ENCODE results near the gene ZCCHC13. TPM values are rescaled to one million over a fixed set of nuclear protein-coding genes. Genes with fewer than 3 reads are reported as not detected.
A peak's percentile ranks its signal among the peaks of the same experiment; 100 is the strongest.

The ZCCHC13 gene
- total and polyA plus RNA-seq, 9 of the 15 experiments (the other 6 are each of a cell fraction or from before 2014, with no cell fraction given), result not detected

GRCh38 chrX:74291964-74292807 is 11.8 kb upstream of the ZCCHC13 start (continued):
- TF ChIP-seq HINFP (tag; conservative IDR thresholded peaks at IDR 0.05; ENCODE audit: low read depth), result no peak
- no peak for TF ChIP-seq SREBF2 (CRISPR knock-in tag; IDR thresholded peaks at IDR 0.05)
- no peak for TF ChIP-seq NCOA4 (IDR thresholded peaks at IDR 0.05; ENCODE audit: partially characterized antibody)
- TF ChIP-seq ZNF133 (CRISPR knock-in tag; IDR thresholded peaks at IDR 0.05), result no peak
- no peak for TF ChIP-seq SPI1 (IDR thresholded peaks at IDR 0.05; ENCODE audit: borderline replicate concordance, low read depth, low read length)
- TF ChIP-seq PHB (CRISPR knock-in tag; IDR thresholded peaks at IDR 0.05), result no peak
- no peak for TF ChIP-seq BMI1 (IDR thresholded peaks at IDR 0.05; ENCODE audit: low read length)
- no peak for TF ChIP-seq ZFP91 (CRISPR knock-in tag; IDR thresholded peaks at IDR 0.05)
- peak; percentile 10 for TF ChIP-seq RBBP5 (IDR thresholded peaks at IDR 0.05; ENCODE audit: borderline replicate concordance, insufficient read depth, low read length, poor library complexity, severe bottlenecking)
- no peak for TF ChIP-seq BHLHE40 (IDR thresholded peaks at IDR 0.05; ENCODE audit: low read length)
- peak; percentile 33 for TF ChIP-seq CTCFL (IDR thresholded peaks at IDR 0.05; ENCODE audit: borderline replicate concordance, insufficient read depth, low read depth, low read length, poor library complexity, severe bottlenecking)
- TF ChIP-seq ZZZ3 (IDR thresholded peaks at IDR 0.05), result no peak
- TF ChIP-seq ZNF639 (CRISPR knock-in tag; conservative IDR thresholded peaks at IDR 0.05 in 1 of 2, IDR thresholded peaks at IDR 0.05 in 1 of 2), result 0 out of 4 replicates have a peak, but pooled peaks of 1 of the 2 experiments have one; percentile 36
- TF ChIP-seq SFPQ (IDR thresholded peaks at IDR 0.05; ENCODE audit: low read depth, low read length), result no peak
- TF ChIP-seq ZSCAN32 (CRISPR knock-in tag; IDR thresholded peaks at IDR 0.05), result no peak
- no peak for TF ChIP-seq CBFB (CRISPR knock-in tag; IDR thresholded peaks at IDR 0.05)

Measured in K562 (cell line).